ENCODE results near the gene ALDH1L2. TPM values are rescaled to one million over a fixed set of nuclear protein-coding genes. Genes with fewer than 3 reads are reported as not detected.

The ALDH1L2 gene
- total RNA-seq, result 0.34 and 0.87 TPM in 2 replicates

DNA sequence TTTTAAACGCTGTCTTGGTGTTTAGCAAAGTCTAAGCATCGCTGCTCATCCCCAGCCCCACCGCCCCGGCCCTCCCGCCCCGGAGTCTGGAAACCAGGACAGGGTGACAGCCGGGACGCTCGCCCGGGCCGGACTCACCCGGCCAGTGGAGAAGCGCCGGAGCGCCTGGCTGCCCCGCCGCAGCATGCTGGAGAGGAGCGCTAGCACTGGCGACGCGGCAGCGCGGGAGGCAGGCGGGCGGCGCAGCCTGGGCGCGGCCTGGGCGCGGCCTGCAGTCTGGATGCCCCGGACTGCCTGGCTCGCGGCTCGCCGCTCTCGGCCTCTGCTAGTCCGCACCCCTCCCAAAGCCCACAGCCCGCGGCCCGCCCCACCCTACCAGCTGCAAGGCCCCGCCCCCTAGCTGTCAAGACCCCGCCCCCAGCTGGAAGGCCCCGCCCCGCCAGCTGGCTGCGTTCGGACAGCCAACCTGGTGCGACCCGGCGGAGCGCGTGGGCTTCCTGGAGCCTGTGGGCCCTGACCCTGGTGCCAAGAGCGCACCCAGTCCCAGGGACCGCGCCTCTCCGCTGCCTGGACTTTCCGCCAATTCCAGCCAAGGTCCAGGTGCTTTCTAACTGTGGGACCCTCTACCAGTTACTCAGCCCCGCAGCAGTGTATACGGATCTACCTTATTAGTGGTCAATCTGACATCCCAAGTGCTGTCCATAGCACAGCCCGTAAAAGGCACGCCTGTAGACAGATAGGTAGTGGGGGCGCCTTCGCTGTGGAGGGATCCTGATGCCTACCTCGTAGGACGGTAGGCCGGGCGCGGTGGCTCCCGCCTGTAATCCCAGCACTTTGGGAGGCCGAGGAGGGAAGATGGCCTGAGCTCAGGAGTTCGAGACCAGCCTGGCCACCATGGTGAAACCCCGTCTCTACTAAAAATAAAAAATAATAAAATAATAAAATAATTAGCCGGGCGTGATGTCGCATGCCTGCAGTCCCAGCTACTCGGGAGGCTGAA is at the start of gene ALDH1L2:
Gene ALDH1L2 (minus strand): TSS at position 208 of the 1,000 bp plus-strand sequence. CDS start 22 bp downstream, at position 186.

DNA sequence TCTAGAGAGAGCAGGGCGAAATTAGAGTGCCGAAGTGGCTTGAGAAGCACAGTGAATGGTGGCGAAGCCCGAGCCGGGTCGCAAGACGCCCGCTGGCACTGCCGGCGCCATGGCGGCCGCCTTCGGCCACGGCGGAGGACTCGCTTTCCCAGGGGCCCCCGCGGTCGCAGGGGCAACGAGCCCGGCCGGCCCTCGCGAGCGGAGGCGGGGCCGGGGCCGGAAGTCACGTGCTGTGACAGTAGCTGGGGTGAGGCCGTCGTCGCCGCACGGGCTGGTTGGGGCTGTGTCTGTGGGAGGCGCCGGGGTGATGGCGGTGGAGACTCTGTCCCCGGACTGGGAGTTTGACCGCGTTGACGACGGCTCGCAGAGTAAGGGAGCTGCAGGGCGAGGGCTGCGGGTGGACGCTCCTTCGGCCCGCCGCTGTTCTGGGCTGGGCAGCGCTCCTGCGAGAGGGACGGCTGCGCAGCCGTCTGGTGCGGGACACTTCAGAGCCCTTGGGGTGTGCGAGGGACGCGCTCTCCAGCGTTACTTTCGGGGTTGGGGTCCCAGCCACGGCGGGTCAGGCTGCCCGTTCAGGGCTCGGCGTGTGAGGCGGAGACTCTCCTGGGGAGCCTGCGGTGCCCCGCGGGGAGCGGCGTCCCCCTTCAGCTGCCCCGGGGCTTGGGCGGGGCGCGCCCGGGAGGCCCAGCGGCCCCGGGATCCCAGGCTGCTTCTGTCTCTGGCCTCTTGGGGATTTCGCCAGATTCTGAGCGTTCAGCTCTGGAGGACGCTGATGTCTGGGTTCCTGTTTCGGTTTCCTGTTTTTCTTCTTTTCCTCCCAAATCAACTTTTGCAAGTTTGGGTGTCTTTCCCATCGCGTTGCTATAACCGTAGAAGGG is 23.5 kb upstream of the ALDH1L2 start, which contains the start of gene WASHC4:
Gene WASHC4 (plus strand): TSS at position 238 of the 878 bp plus-strand sequence. CDS start 70 bp downstream, at position 308.

DNA sequence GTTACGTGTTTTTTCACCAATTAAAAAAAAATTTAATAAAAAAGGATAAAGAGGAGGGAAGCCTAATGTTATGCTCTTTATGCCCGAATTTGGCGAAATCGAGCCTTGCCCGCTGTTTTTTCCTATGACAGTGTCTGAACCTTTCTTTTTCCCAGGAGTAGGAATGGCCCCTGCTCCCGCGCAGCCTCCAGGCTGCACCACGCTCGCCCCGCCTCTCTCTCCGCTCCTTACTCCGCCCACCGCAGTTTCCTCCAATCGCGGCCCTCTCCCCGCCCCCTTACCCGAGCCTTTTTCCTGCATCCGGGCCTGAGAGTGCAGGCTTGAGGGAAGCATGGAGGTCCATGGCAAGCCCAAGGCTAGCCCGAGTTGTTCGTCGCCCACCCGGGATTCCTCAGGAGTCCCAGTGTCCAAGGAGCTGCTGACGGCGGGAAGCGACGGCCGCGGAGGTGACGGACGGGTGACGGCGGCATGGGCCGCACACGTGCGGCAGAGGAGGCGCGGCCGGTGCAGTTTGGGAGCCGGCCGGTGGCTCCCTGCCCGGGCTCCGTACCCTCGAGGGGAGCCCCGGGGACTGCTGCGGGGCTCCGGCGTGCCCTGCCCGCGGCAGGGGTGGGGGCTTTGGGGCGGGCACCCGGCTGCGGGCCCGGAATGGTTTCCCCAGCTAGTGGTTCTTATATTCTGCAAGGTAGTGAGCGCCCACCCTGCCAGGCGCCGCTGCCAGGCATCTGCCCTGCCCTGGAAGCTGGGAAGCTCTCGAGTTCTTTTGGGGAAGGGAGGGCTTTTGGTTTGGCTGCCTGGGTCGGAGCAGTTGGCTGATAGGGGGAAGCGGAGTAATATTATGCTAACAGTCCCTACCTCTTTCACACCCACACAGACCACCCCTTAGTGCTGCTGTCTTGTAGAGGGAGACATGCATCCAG is 98.0 kb downstream of the ALDH1L2 start, which contains the start of gene NOPCHAP1:
Gene NOPCHAP1 (plus strand): TSS at position 295 of the 920 bp plus-strand sequence. CDS start 37 bp downstream, at position 332.

Other genes starting within 250 kb of the ALDH1L2 start
- gene SLC41A2, start 126.2 kb downstream of the ALDH1L2 start, total RNA-seq, result 3.7 and 4.3 TPM in 2 replicates
- gene NOPCHAP1, start 98.1 kb downstream of the ALDH1L2 start, total RNA-seq, result 5.2 and 8.7 TPM in 2 replicates
- gene WASHC4, start 23.3 kb upstream of the ALDH1L2 start, total RNA-seq, result 121 and 146 TPM in 2 replicates
- gene APPL2, start 151.7 kb upstream of the ALDH1L2 start, total RNA-seq, result 20.2 and 20.3 TPM in 2 replicates
- gene C12orf75, start 246.2 kb upstream of the ALDH1L2 start, total RNA-seq, result 8.9 and 17.8 TPM in 2 replicates